ENCODE data around the gene TAS1R1.

Gene TAS1R1

GRCh38 chr1:6574818-6575217, 19.7 kb downstream of the TAS1R1 start:
- no peak for DNase-seq

- no peak for DNase-seq
Observed at GRCh38 chr1:6577831-6578525, 22.9 kb downstream of the TAS1R1 start.

- no peak for DNase-seq
Observed at GRCh38 chr1:6578624-6579373, 23.7 kb downstream of the TAS1R1 start.

- DNase-seq, result peak; percentile 69
Observed at GRCh38 chr1:6579374-6580118, 24.4 kb downstream of the TAS1R1 start, which contains the start of gene ZBTB48. TSS of gene ZBTB48 (plus strand) at chr1:6579994. CDS start at chr1:6580610, 616 bp downstream.

- no peak for DNase-seq
Observed at GRCh38 chr1:6580119-6580592, 25.0 kb downstream of the TAS1R1 start.

- no peak for DNase-seq
Observed at GRCh38 chr1:6580593-6581409, 25.7 kb downstream of the TAS1R1 start.

- no peak for DNase-seq
Observed at GRCh38 chr1:6581561-6582305, 26.6 kb downstream of the TAS1R1 start.

GRCh38 chr1:6582370-6582769, 27.3 kb downstream of the TAS1R1 start:
- no peak for DNase-seq

- no peak for DNase-seq
Observed at GRCh38 chr1:6584126-6585080, 29.3 kb downstream of the TAS1R1 start.

- DNase-seq, result no peak
Observed at GRCh38 chr1:6585081-6585722, 30.1 kb downstream of the TAS1R1 start.

GRCh38 chr1:6585841-6586240, 30.7 kb downstream of the TAS1R1 start:
- no peak for DNase-seq

GRCh38 chr1:6586404-6586816, 31.3 kb downstream of the TAS1R1 start:
- no peak for DNase-seq

- DNase-seq, result no peak
Observed at GRCh38 chr1:6587261-6588005, 32.3 kb downstream of the TAS1R1 start.

- no peak for DNase-seq
Observed at GRCh38 chr1:6588128-6588892, 33.2 kb downstream of the TAS1R1 start.

- DNase-seq, result no peak
Observed at GRCh38 chr1:6588893-6589520, 33.9 kb downstream of the TAS1R1 start.

- DNase-seq, result no peak
Observed at GRCh38 chr1:6590046-6590445, 34.9 kb downstream of the TAS1R1 start.

- no peak for DNase-seq
Observed at GRCh38 chr1:6591222-6591621, 36.1 kb downstream of the TAS1R1 start.

- DNase-seq, result no peak
Observed at GRCh38 chr1:6591644-6592043, 36.5 kb downstream of the TAS1R1 start.

Data from cortex of kidney (tissue), 1 donor.